ENCODE measurements around the gene SEC23B.
A peak's percentile ranks its signal among the peaks of the same experiment; 100 is the strongest.

Gene SEC23B

GRCh38 chr20:18527339-18527738, 19.6 kb downstream of the SEC23B start:
- DNase-seq: no peak

GRCh38 chr20:18527836-18528235, 20.1 kb downstream of the SEC23B start:
- no peak for DNase-seq

- no peak for DNase-seq
Measured at GRCh38 chr20:18529041-18529440, 21.3 kb downstream of the SEC23B start.

GRCh38 chr20:18532626-18533025, 24.9 kb downstream of the SEC23B start:
- DNase-seq: no peak

GRCh38 chr20:18533491-18533890, 25.8 kb downstream of the SEC23B start:
- no peak for DNase-seq

- no peak for DNase-seq
Measured at GRCh38 chr20:18533978-18534644, 26.4 kb downstream of the SEC23B start.

- no peak for DNase-seq
Measured at GRCh38 chr20:18537651-18538050, 29.9 kb downstream of the SEC23B start.

- no peak for DNase-seq
Measured at GRCh38 chr20:18541741-18542140, 34.0 kb downstream of the SEC23B start.

- DNase-seq: no peak
Measured at GRCh38 chr20:18543216-18543615, 35.5 kb downstream of the SEC23B start.

GRCh38 chr20:18543932-18544331, 36.2 kb downstream of the SEC23B start:
- DNase-seq: no peak

- no peak for DNase-seq
Measured at GRCh38 chr20:18545566-18545965, 37.8 kb downstream of the SEC23B start.

GRCh38 chr20:18548465-18548864, 40.7 kb downstream of the SEC23B start:
- DNase-seq: no peak

GRCh38 chr20:18553746-18554145, 46.0 kb downstream of the SEC23B start:
- DNase-seq: no peak

GRCh38 chr20:18566892-18567738, 59.4 kb downstream of the SEC23B start, which contains the start of gene SMIM26:
SMIM26 (plus strand) TSS chr20:18567432; CDS start chr20:18567479, 47 bp downstream.
- DNase-seq: peak; percentile 95

- no peak for DNase-seq
Measured at GRCh38 chr20:18567739-18568091, 60.0 kb downstream of the SEC23B start.

- no peak for DNase-seq
Measured at GRCh38 chr20:18571009-18571408, 63.3 kb downstream of the SEC23B start.

- DNase-seq: no peak
Measured at GRCh38 chr20:18571578-18571977, 63.8 kb downstream of the SEC23B start.

- no peak for DNase-seq
Measured at GRCh38 chr20:18577942-18578341, 70.2 kb downstream of the SEC23B start.

GRCh38 chr20:18578581-18578980, 70.8 kb downstream of the SEC23B start:
- no peak for DNase-seq

GRCh38 chr20:18580012-18580411, 72.3 kb downstream of the SEC23B start:
- no peak for DNase-seq

- no peak for DNase-seq
Measured at GRCh38 chr20:18585134-18585533, 77.4 kb downstream of the SEC23B start.

- peak; percentile 86 for DNase-seq
Measured at GRCh38 chr20:18587665-18588573, 80.2 kb downstream of the SEC23B start, which contains the start of gene DTD1. DTD1 (plus strand) TSS chr20:18588054; CDS start chr20:18588073, 19 bp downstream.

- no peak for DNase-seq
Measured at GRCh38 chr20:18588574-18588933, 80.8 kb downstream of the SEC23B start.

Measured in stimulated activated naive CD4-positive, alpha-beta T cell treated with Interleukin-2 at 50 U/mL for 16 hours (primary cell).